ENCODE results near the gene CLTCL1. TPM values are rescaled to one million over a fixed set of nuclear protein-coding genes. Genes with fewer than 3 reads are reported as not detected.

The CLTCL1 gene
- total and polyA plus RNA-seq, 9 of the 15 experiments (the other 6 are each of a cell fraction or from before 2014, with no cell fraction given) = 1.1 to 11.7 (median 5.0) TPM

- no peak for TF ChIP-seq PBX2 (CRISPR knock-in tag; IDR thresholded peaks at IDR 0.05; ENCODE audit: low read depth)
- TF ChIP-seq PBX2 (tag; conservative IDR thresholded peaks at IDR 0.05; ENCODE audit: low read depth) = no peak
- peak; percentile 92 for TF ChIP-seq WHSC1 (IDR thresholded peaks at IDR 0.05; ENCODE audit: low read length)
- no peak for TF ChIP-seq CUX1 (CRISPR knock-in tag; IDR thresholded peaks at IDR 0.05)
- TF ChIP-seq CHD2 (IDR thresholded peaks at IDR 0.05; ENCODE audit: low read depth, low read length) = no peak
These were observed 118.2 kb downstream of the CLTCL1 start (continued) for GRCh38 chr22:19173047-19174035.
